GM23338 (cell line): Measurements from ENCODE around the gene FARSA. TPM values are rescaled to one million over a fixed set of nuclear protein-coding genes. Genes with fewer than 3 reads are reported as not detected.

Source experiments
- ATAC-seq: fragments of 200-7000 bp; cut with Tn5 transposase; 3 replicates; pipeline ENCODE4 v1.9.1; 2020
- DNase-seq: peaks from one replicate; pipeline ENCODE4 v3.0.0-alpha.2; 2015; ENCODE audit warnings: low spot score
- H2AFZ ChIP-seq: fragments of 200-600 bp; sonication (generic); 2 replicates; pipeline ENCODE4 v1.8.0; 2016; ENCODE audit warnings: antibody characterized with exemption, mild to moderate bottlenecking, moderate library complexity
- H3F3A ChIP-seq: fragments of 200-600 bp; sonication (generic); replicated peaks from 2 replicates; pipeline ENCODE4 v1.8.0; 2017; ENCODE audit warnings: antibody characterized with exemption, mixed run types, low read depth
- H3K27ac ChIP-seq: fragments of 200-600 bp; sonication (generic); 2 replicates; pipeline ENCODE4 v1.6.1; 2016; ENCODE audit warnings: low read depth
- H3K27me3 ChIP-seq: fragments of 200-600 bp; sonication (generic); 2 replicates; pipeline ENCODE4 v1.8.0; 2016; ENCODE audit warnings: mild to moderate bottlenecking, mixed run types, moderate library complexity; ENCODE audit not compliant: insufficient read depth
- H3K36me3 ChIP-seq: fragments of 200-600 bp; sonication (generic); 2 replicates; pipeline ENCODE4 v1.8.0; 2016; ENCODE audit warnings: mild to moderate bottlenecking; ENCODE audit not compliant: insufficient read depth
- H3K4me1 ChIP-seq: fragments of 200-600 bp; sonication (generic); 2 replicates; pipeline ENCODE4 v1.8.0; 2016; ENCODE audit warnings: mild to moderate bottlenecking, moderate library complexity; ENCODE audit not compliant: insufficient read depth
- H3K4me2 ChIP-seq: fragments of 200-600 bp; sonication (generic); 2 replicates; pipeline ENCODE4 v1.7.1; 2017; ENCODE audit warnings: mixed run types
- H3K4me3 ChIP-seq: fragments of 200-600 bp; sonication (generic); 2 replicates; pipeline ENCODE4 v1.6.1; 2016; ENCODE audit warnings: mixed run types
- H3K79me2 ChIP-seq: fragments of 200-600 bp; sonication (generic); replicated peaks from 2 replicates; pipeline ENCODE4 v1.8.0; 2017; ENCODE audit warnings: mild to moderate bottlenecking; ENCODE audit not compliant: insufficient read depth
- H3K9me2 ChIP-seq: fragments of 200-600 bp; sonication (generic); 2 replicates; pipeline ENCODE4 v1.8.0; 2017; ENCODE audit not compliant: insufficient read depth
- H4K20me1 ChIP-seq: fragments of 200-600 bp; sonication (generic); replicated peaks from 2 replicates; pipeline ENCODE4 v1.8.0; 2017; ENCODE audit warnings: mild to moderate bottlenecking; ENCODE audit not compliant: insufficient read depth
- H3K27ac Mint-ChIP-seq: 2 replicates; pipeline ENCODE4 v1.8.0; 2020; ENCODE audit warnings: inconsistent platforms, mild to moderate bottlenecking, moderate library complexity, mixed read lengths
- H3K27me3 Mint-ChIP-seq: 3 replicates; pipeline ENCODE4 v1.8.0; 2022; ENCODE audit warnings: low read depth, mild to moderate bottlenecking, moderate library complexity, mixed read lengths, inconsistent platforms; ENCODE audit not compliant: insufficient read depth, poor library complexity
- H3K36me3 Mint-ChIP-seq: 3 replicates; pipeline ENCODE4 v1.8.0; 2021; ENCODE audit warnings: low read depth, mild to moderate bottlenecking, inconsistent platforms, moderate library complexity, mixed read lengths
- H3K4me1 Mint-ChIP-seq: 3 replicates; pipeline ENCODE4 v1.8.0; 2020; ENCODE audit warnings: mild to moderate bottlenecking, inconsistent platforms, mixed read lengths
- H3K4me3 Mint-ChIP-seq: 3 replicates; pipeline ENCODE4 v1.8.0; 2021; ENCODE audit warnings: moderate library complexity, mild to moderate bottlenecking, inconsistent platforms, mixed read lengths
- H3K9me3 Mint-ChIP-seq: 3 replicates; pipeline ENCODE4 v1.8.0; 2020; ENCODE audit warnings: moderate library complexity, mild to moderate bottlenecking, inconsistent platforms, mixed read lengths
- CREB1 ChIP-seq: fragments of 250-450 bp; sonication (Bioruptor Pico); IDR thresholded peaks from 2 replicates; pipeline ENCODE4 v1.5.0; 2020; ENCODE audit warnings: low read depth, mild to moderate bottlenecking, moderate library complexity
- ETS1 ChIP-seq: IDR thresholded peaks from 2 replicates; pipeline ENCODE4 v1.6.1; 2016; ENCODE audit warnings: antibody characterized with exemption
- EZH2 ChIP-seq: fragments of 200-600 bp; sonication (generic); IDR thresholded peaks from one replicate; pipeline ENCODE4 v1.8.0; 2017; ENCODE audit warnings: antibody characterized with exemption, mild to moderate bottlenecking, low read depth; ENCODE audit not compliant: unreplicated experiment
- EZH2phosphoT487 ChIP-seq: fragments of 200-600 bp; sonication (generic); IDR thresholded peaks from one replicate; pipeline ENCODE4 v1.8.1; 2018; ENCODE audit warnings: antibody characterized with exemption; ENCODE audit not compliant: unreplicated experiment
- JUNB ChIP-seq: IDR thresholded peaks from one replicate; pipeline ENCODE4 v1.6.1; 2016; ENCODE audit warnings: antibody characterized with exemption; ENCODE audit not compliant: unreplicated experiment
- NANOG ChIP-seq: IDR thresholded peaks from 2 replicates; pipeline ENCODE4 v1.6.1; 2016; ENCODE audit warnings: antibody characterized with exemption, borderline replicate concordance
- POLR2AphosphoS5 ChIP-seq: IDR thresholded peaks from 2 replicates; pipeline ENCODE4 v1.6.1; 2016; ENCODE audit warnings: antibody characterized with exemption, low read depth
- STAT1 ChIP-seq: IDR thresholded peaks from one replicate; pipeline ENCODE4 v1.6.1; 2016; ENCODE audit warnings: antibody characterized with exemption; ENCODE audit not compliant: unreplicated experiment
- ZNF114 ChIP-seq: fragments of 250-450 bp; sonication (Bioruptor Pico); IDR thresholded peaks from 2 replicates; pipeline ENCODE4 v1.5.0; 2020; ENCODE audit warnings: mild to moderate bottlenecking, moderate library complexity
- ZNF331 ChIP-seq: fragments of 250-450 bp; sonication (Bioruptor Pico); IDR thresholded peaks from 2 replicates; pipeline ENCODE4 v1.5.0; 2020; ENCODE audit warnings: low read depth, mild to moderate bottlenecking, moderate library complexity
- ZNF462 ChIP-seq: fragments of 250-450 bp; sonication (Bioruptor Pico); IDR thresholded peaks from 2 replicates; pipeline ENCODE4 v1.5.0; 2020; ENCODE audit warnings: mild to moderate bottlenecking, moderate library complexity
- polyA plus RNA-seq: library from polyadenylated mRNA; unstranded; fragments of >200 nt; fragmentation: Nextera tagmentation; extraction: Ambion mirVana; gene quantifications from 2 replicates; pipeline ENCODE4 v1.2.1, GENCODE V29; 2016
- total RNA-seq: library from RNA; depleted of rRNA; stranded (reverse); fragments of >200 nt; shearing (Covaris generic); gene quantifications from 2 replicates; pipeline ENCODE4 v1.2.3, GENCODE V29; 2014
- TF ChIP-seq, protein P1 (sequence below), 2 experiments: fragments of 200-600 bp in 1 of 2; sonication (generic) in 1 of 2; conservative IDR thresholded peaks; 2 replicates each; pipeline versions ENCODE4 v1.5.1 to v1.6.1; 2016 to 2017; ENCODE audit warnings: antibody characterized with exemption in 2 of 2, low read depth in 2 of 2, mild to moderate bottlenecking in 2 of 2, moderate library complexity in 1 of 2

The FARSA gene
- total and polyA plus RNA-seq, 2 experiments from 2014 or later, result 74.7 to 86.4 TPM

GRCh38 chr19:12937093-12937926 lies 3.8 kb upstream of the FARSA start:
- H3K4me1 Mint-ChIP-seq, result peaks cover 42% of the 10 kb centered on the region
- H3K4me3 ChIP-seq, result peak overlapping the region; percentile 99
- peak; percentile 39 for ATAC-seq
- H3F3A ChIP-seq, result peaks cover 47% of the 10 kb centered on the region
- peaks cover 34% of the 10 kb centered on the region for H3K36me3 ChIP-seq
- H3K27me3 ChIP-seq, result no peaks in the 10 kb centered on the region
- TF ChIP-seq CREB1 (CRISPR knock-in tag) (0 out of 2 replicates have a peak, but pooled peaks have one; percentile 8), EZH2phosphoT487 (no peak)
- H3K4me2 ChIP-seq, result peak overlapping the region; percentile 76
- no peaks in the 10 kb centered on the region for H3K9me3 Mint-ChIP-seq
- peaks cover 40% of the 10 kb centered on the region for H3K36me3 Mint-ChIP-seq
- peak overlapping the region; percentile 99 for H3K4me3 Mint-ChIP-seq
- H3K27me3 Mint-ChIP-seq, result peaks cover 13% of the 10 kb centered on the region
- peak overlapping the region; percentile 95 for H3K27ac Mint-ChIP-seq
- H4K20me1 ChIP-seq, result peaks cover 28% of the 10 kb centered on the region
- H3K27ac ChIP-seq, result peak overlapping the region; percentile 94
- no peak overlapping the region; the same call in 1 of the 2 replicates for H2AFZ ChIP-seq
- DNase-seq, result peak; percentile 91
- H3K79me2 ChIP-seq, result peaks cover 44% of the 10 kb centered on the region
- H3K4me1 ChIP-seq, result peaks cover 28% of the 10 kb centered on the region
- H3K9me2 ChIP-seq, result no peaks in the 10 kb centered on the region

DNA sequence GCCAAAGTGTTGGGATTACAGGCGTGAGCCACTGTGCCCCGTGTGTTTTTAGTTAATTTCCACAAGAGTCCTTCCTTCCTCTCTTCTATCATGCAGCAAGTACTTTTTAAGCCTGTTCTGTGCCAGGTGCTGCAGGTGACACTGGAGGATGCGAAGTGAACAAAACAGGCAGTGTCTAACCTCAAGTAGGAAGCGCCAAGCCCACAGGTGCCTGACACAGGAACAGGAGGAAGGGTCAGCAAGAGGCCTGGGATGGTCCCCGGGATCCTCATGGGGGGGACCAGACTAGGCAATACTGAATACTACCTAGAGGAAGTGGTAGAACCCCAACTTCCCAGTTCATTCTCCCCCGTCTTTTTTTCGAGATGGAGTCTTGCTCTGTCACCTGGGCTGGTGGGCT lies 3.1 kb upstream of the FARSA start:
- peak overlapping the region; percentile 80; the same call in 1 of the 2 replicates for H3K27ac Mint-ChIP-seq
- H3K27me3 ChIP-seq, result no peaks in the 10 kb centered on the region
- no peak for ATAC-seq
- TF ChIP-seq ZNF462 (no peak), STAT1 (no peak), EZH2 (no peak), POLR2AphosphoS5 (no peak), ZNF331 (CRISPR knock-in tag) (no peak), NANOG (no peak), CREB1 (CRISPR knock-in tag) (no peak), JUNB (no peak), ETS1 (no peak), ZNF114 (CRISPR knock-in tag) (no peak), EZH2phosphoT487 (no peak)
- TF ChIP-seq, protein P1, sequence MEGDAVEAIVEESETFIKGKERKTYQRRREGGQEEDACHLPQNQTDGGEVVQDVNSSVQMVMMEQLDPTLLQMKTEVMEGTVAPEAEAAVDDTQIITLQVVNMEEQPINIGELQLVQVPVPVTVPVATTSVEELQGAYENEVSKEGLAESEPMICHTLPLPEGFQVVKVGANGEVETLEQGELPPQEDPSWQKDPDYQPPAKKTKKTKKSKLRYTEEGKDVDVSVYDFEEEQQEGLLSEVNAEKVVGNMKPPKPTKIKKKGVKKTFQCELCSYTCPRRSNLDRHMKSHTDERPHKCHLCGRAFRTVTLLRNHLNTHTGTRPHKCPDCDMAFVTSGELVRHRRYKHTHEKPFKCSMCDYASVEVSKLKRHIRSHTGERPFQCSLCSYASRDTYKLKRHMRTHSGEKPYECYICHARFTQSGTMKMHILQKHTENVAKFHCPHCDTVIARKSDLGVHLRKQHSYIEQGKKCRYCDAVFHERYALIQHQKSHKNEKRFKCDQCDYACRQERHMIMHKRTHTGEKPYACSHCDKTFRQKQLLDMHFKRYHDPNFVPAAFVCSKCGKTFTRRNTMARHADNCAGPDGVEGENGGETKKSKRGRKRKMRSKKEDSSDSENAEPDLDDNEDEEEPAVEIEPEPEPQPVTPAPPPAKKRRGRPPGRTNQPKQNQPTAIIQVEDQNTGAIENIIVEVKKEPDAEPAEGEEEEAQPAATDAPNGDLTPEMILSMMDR (conservative IDR thresholded peaks at IDR 0.05; ENCODE audit: low read depth in 2 of 2), result no peak

More for the DNA sequence above, 3.1 kb upstream of the FARSA start:
- Histone ChIP-seq H3K4me2 (no peak overlapping the region), H2AFZ (0 out of 2 replicates have a peak overlapping the region, but pooled peaks have one; percentile 63), H3K9me2 (no peaks in the 10 kb centered on the region), H3K27ac (peak overlapping the region; percentile 94), H3K79me2 (peaks cover 48% of the 10 kb centered on the region), H3K36me3 (peaks cover 27% of the 10 kb centered on the region), H4K20me1 (peaks cover 24% of the 10 kb centered on the region), H3K4me3 (no peak overlapping the region), H3K4me1 (peaks cover 29% of the 10 kb centered on the region), H3F3A (peaks cover 42% of the 10 kb centered on the region)
- H3K36me3 Mint-ChIP-seq, result peaks cover 35% of the 10 kb centered on the region
- no peaks in the 10 kb centered on the region for H3K9me3 Mint-ChIP-seq
- no peak overlapping the region; the same call in 2 of the 3 replicates for H3K4me3 Mint-ChIP-seq
- peaks cover 14% of the 10 kb centered on the region for H3K27me3 Mint-ChIP-seq
- DNase-seq, result no peak
- H3K4me1 Mint-ChIP-seq, result peaks cover 46% of the 10 kb centered on the region
